ENCODE data around the gene CLCN1. TPM values are rescaled to one million over a fixed set of nuclear protein-coding genes. Genes with fewer than 3 reads are reported as not detected.

CLCN1 gene
- total and polyA plus RNA-seq, 10 of the 15 experiments (the other 5 are each of a cell fraction or from before 2014, with no cell fraction given), result 0.30 TPM; not detected in 9

GRCh38 chr7:143314127-143314526, 1.8 kb upstream of the CLCN1 start:
- intact Hi-C loops (cut with micrococcal nuclease; ENCODE audit: unreplicated experiment), result no loop called here

More at GRCh38 chr7:143314127-143314526, 1.8 kb upstream of the CLCN1 start:
- H3K9ac ChIP-seq (ENCODE audit: control insufficient read depth, insufficient read depth, low read length), result no peak overlapping the region
- peak; percentile 30; the same call in 1 of the 2 replicates for TF ChIP-seq IRF4 (IDR thresholded peaks at IDR 0.05; ENCODE audit: low read depth, low read length)
- TF ChIP-seq MTA3 (IDR thresholded peaks at IDR 0.05; ENCODE audit: borderline replicate concordance, low read length), result no peak
- TF ChIP-seq KDM1A (IDR thresholded peaks at IDR 0.05; ENCODE audit: borderline replicate concordance), result no peak
- peak; percentile 34; the same call in 1 of the 2 replicates for TF ChIP-seq ATF2 (IDR thresholded peaks at IDR 0.05; ENCODE audit: low read length)
- TF ChIP-seq MYC (IDR thresholded peaks at IDR 0.05; ENCODE audit: insufficient read depth, insufficient read length, insufficient replicate concordance, low read length, severe bottlenecking), result no peak
- TF ChIP-seq CBFB (IDR thresholded peaks at IDR 0.05; ENCODE audit: low read depth), result no peak
- TF ChIP-seq RELB (IDR thresholded peaks at IDR 0.05; ENCODE audit: low read depth), result no peak
- TF ChIP-seq NFIC (IDR thresholded peaks at IDR 0.05; ENCODE audit: low read depth, low read length), result peak; percentile 55
- no peak for TF ChIP-seq EP300 (IDR thresholded peaks at IDR 0.05; ENCODE audit: borderline replicate concordance in 1 of 2, control insufficient read depth in 1 of 2, low read depth in 2 of 2, low read length in 2 of 2)
- TF ChIP-seq JUNB (IDR thresholded peaks at IDR 0.05), result peak; percentile 67
- SMC1A ChIA-PET (ENCODE audit: uncharacterized antibody, unreplicated experiment), result interaction anchor here (1.3 kb wide), 1 partner anchor 17 kb away, joined by 3 read pairs; no protein-coding TSS in a partner anchor
- H3K4me1 ChIP-seq (ENCODE audit: control insufficient read depth, insufficient read depth, low read length), result peaks cover 11% of the 10 kb centered on the region
- POLR2A ChIA-PET, result no interaction called here
- H3K79me2 ChIP-seq (ENCODE audit: control insufficient read depth, insufficient read depth, low read length), result no peaks in the 10 kb centered on the region
- in situ Hi-C loops (cut with MboI), result no loop called here
- CTCF ChIA-PET, result no interaction called here
- H3K4me2 ChIP-seq (ENCODE audit: control insufficient read depth, insufficient read depth), result 0 out of 2 replicates have a peak overlapping the region, but pooled peaks have one; percentile 33
- no peaks in the 10 kb centered on the region for H4K20me1 ChIP-seq (ENCODE audit: control insufficient read depth, insufficient read depth)
- BruUV-seq (replicated peaks), result no TSS peak
- RAD21 ChIA-PET (ENCODE audit: unreplicated experiment), result no interaction called here
- H3K27me3 ChIP-seq (replicated peaks in 1 of 2; ENCODE audit: control insufficient read depth in 2 of 2, insufficient read depth in 2 of 2, low read length in 1 of 2), result no peaks in the 10 kb centered on the region
- no peak overlapping the region for H3K4me3 ChIP-seq
- no peak for FAIRE-seq
- H3K9me3 ChIP-seq (replicated peaks; ENCODE audit: control insufficient read depth, insufficient read depth, low read length), result no peaks in the 10 kb centered on the region; the same call in 2 of the 3 replicates
- no peak for ATAC-seq
- no peaks in the 10 kb centered on the region; a peak in 1 of 4 replicates for H3K36me3 ChIP-seq (ENCODE audit: control insufficient read depth in 2 of 2, insufficient read depth in 2 of 2, low read length in 1 of 2)
- H2AFZ ChIP-seq (ENCODE audit: control insufficient read depth, low read depth, low read length), result no peak overlapping the region
- H3K27ac ChIP-seq (ENCODE audit: control insufficient read depth, insufficient read depth), result no peak overlapping the region
- no peak for DNase-seq (ENCODE audit: low read depth, low spot score)
